ACC112 (cell line): ENCODE results near the gene ADCY7.
A peak's percentile ranks its signal among the peaks of the same experiment; 100 is the strongest.
"Not testable (repeated sequence)": the region's sequence is repeated elsewhere in the genome, so short reads cannot be mapped to it uniquely, and the experiment has no call there.

ENCODE experiments used
- H2AFZ ChIP-seq: fragments of 200-600 bp; sonication (generic); one replicate; pipeline ENCODE4 v1.6.0; 2017; ENCODE audit warnings: antibody characterized with exemption, low read length; ENCODE audit not compliant: unreplicated experiment
- H3K27ac ChIP-seq: fragments of 200-600 bp; sonication (generic); 2 replicates; pipeline ENCODE4 v1.5.1; 2014; ENCODE audit warnings: low read depth, mild to moderate bottlenecking, antibody characterized with exemption, low read length, moderate library complexity
- H3K27me3 ChIP-seq: fragments of 200-600 bp; sonication (generic); 2 replicates; pipeline ENCODE4 v1.6.1; 2014; ENCODE audit warnings: mild to moderate bottlenecking, antibody characterized with exemption, low read length, moderate library complexity, mixed read lengths; ENCODE audit not compliant: insufficient read depth
- H3K36me3 ChIP-seq: fragments of 200-600 bp; sonication (generic); 2 replicates; pipeline ENCODE4 v1.6.1; 2016; ENCODE audit warnings: mild to moderate bottlenecking, antibody characterized with exemption, low read length, moderate library complexity, mixed read lengths; ENCODE audit not compliant: insufficient read depth
- H3K4me1 ChIP-seq: fragments of 200-600 bp; sonication (generic); one replicate; pipeline ENCODE4 v1.6.1; 2016; ENCODE audit warnings: low read length, mixed read lengths; ENCODE audit not compliant: insufficient read depth, unreplicated experiment, control insufficient read depth
- H3K4me3 ChIP-seq: fragments of 200-600 bp; sonication (generic); 2 replicates; pipeline ENCODE4 v1.5.1; 2014; ENCODE audit warnings: mild to moderate bottlenecking, low read depth, low read length
- H3K79me2 ChIP-seq: fragments of 200-600 bp; sonication (generic); one replicate; pipeline ENCODE4 v1.6.0; 2016; ENCODE audit warnings: low read length; ENCODE audit not compliant: control insufficient read depth, unreplicated experiment, insufficient read depth

The ADCY7 gene

DNA sequence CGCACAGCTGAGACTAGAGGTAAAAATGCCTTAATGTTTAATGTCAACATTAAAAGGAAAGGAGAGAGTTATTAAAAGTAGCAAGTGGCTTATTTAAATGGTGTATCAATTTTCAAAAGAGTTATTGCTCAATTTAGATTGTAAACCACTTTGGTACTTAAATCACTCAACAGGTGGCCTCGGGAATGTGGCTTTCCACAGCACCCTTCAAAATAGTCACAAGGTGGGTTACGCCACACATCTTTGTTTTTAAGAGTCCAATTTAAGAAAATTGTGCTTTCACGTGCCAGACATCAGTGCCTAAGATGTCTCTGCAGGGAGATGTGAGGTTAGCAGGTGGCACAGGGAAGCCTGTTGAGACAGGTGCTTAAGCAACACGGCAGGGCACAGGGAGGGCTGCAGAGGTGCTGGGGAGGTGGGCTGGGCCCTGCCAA, 27.5 kb upstream of the ADCY7 start:
- H3K79me2 ChIP-seq = no peaks in the 10 kb centered on the region
- H3K36me3 ChIP-seq = no peaks in the 10 kb centered on the region
- no peak overlapping the region for H3K27ac ChIP-seq
- H3K4me1 ChIP-seq = peaks cover 4% of the 10 kb centered on the region
- H3K27me3 ChIP-seq = no peaks in the 10 kb centered on the region
- no peak overlapping the region for H2AFZ ChIP-seq
- no peak overlapping the region for H3K4me3 ChIP-seq

DNA sequence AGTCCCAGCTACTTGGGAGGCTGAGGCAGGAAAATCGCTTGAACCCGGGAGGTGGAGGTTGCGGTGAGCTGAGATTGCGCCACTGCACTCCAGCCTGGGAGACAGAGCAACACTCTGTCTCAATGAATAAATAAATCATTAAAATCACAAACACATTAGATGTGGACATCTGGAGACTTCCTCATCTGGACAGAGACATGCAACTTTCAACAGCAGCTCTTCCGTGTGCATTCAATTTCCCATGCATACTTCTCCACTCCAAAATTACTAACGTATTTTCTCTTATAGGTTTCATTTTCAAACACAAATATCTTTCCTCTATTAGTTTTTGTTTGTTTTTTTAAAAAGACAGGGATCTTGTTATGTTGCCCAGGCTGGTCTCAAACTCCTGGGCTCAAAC, 23.3 kb upstream of the ADCY7 start:
- not testable (repeated sequence) for H3K4me3 ChIP-seq, H3K27ac ChIP-seq, H3K4me1 ChIP-seq, H3K79me2 ChIP-seq, H2AFZ ChIP-seq, H3K27me3 ChIP-seq, H3K36me3 ChIP-seq

DNA sequence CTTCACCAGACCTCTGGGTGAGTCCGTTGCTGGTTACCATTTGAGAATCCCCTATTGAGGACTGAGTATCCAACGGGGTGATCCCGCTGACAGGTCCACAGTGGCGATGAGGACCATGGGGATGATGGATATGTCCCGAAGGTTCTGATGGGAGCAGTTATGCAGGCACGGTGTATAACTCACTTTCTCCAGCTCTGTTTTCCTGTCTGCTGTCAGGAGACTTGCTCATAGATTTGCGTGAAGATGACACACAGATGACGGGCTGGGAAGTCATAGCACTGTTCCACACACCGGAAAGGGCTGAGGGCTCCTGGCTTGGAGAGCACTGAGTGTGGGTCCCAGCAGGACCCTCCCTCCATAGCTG, 22.2 kb upstream of the ADCY7 start:
- Histone ChIP-seq H3K36me3 (no peaks in the 10 kb centered on the region), H3K4me1 (peaks cover 9% of the 10 kb centered on the region), H3K79me2 (peaks cover 8% of the 10 kb centered on the region), H3K4me3 (no peak overlapping the region), H3K27me3 (no peaks in the 10 kb centered on the region), H2AFZ (no peak overlapping the region), H3K27ac (no peak overlapping the region)

DNA sequence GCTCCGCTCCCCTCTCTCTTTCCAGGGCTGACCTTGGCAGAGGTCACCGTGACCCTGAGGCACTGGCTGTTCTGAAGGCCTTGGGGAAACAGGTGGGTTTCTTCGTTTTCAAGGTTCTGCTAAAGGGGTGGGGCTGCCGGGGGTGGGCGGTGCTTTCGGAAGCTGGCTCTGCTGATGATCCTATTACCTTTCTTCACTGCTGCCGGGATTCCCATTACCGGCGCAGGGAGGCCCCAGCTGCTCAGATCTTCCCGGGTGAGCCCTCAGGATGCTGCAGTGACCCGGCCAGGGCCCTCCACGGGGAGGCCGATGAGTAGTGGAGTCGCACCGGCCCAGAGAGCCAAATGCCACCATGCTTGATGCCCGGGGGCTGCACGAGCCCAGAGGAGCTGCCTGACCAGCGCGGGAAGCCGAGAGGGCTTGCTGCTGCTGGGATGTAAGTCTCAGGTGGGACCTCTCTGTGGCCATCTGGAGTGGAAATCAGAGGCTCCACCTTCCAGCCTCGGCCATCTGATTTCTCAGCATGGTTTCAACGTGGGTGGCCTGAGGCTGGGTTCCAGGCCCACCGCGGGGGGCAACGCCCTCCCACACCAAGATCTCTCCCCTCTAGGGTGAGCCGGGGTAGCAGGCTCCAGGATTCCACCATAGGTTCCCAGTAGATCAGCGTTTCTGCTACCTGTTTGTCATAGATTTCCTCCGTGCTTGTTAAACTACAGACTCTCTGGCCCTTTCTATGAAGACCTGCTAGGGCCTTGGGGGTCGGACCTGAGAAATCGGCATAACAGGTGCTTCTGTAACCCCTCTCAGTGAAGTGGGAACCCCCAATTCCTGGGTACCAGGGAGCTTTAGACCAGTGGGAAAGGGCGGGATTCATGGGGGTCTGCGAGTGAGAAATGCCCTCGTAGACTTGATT, 21.6 kb upstream of the ADCY7 start:
- H3K27me3 ChIP-seq = no peaks in the 10 kb centered on the region
- H2AFZ ChIP-seq = no peak overlapping the region
- no peaks in the 10 kb centered on the region for H3K36me3 ChIP-seq
- peaks cover 8% of the 10 kb centered on the region for H3K79me2 ChIP-seq
- peak overlapping the region; percentile 78 for H3K4me3 ChIP-seq
- H3K27ac ChIP-seq = no peak overlapping the region
- H3K4me1 ChIP-seq = peaks cover 9% of the 10 kb centered on the region

DNA sequence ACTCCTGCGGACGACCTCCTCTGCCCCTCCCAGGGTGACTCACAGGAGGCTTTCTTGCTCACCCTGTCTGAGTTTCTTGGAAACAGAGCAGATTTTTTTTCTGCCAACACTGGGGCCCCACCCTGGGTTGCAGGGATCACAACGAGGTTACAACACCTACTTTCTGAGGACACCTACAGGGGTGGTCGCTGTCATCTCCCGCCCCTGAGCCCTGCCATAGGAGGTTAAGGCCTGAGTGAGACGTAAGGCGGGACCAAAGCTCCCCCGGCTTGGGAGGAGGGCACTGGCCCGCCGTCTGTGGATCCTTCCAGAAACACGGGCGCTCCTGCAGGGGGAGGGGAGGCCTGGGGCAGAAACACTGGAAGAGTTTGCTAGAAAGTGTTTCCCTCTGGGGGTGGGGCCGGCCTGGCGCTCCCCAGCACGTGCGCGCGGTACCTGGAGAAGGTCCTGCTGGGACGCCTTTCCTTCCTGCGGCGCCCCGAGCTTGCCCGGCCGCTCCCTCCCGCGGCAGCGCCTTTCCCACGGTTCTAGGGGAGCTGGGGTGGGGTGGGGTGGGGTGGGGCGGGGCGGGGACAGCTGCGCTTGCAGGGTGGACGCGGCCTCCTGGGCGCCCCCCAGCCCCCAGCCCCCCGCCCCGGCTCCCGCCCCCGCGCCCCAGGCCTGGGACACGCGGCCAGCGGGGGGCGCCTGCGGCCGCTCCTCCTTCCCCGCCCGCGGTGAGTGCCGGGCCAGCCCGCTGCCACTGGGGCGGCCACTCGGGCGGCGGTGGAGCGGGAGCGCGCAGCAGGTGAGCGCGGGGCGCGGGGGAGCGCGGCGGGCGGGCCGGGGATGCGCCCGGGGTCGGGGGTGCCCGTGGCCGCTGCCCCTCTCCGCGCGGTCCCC, 20.7 kb upstream of the ADCY7 start:
- Histone ChIP-seq H3K27me3 (no peaks in the 10 kb centered on the region), H3K4me1 (peaks cover 11% of the 10 kb centered on the region), H2AFZ (peak overlapping the region; percentile 40), H3K27ac (no peak overlapping the region), H3K79me2 (peaks cover 8% of the 10 kb centered on the region), H3K36me3 (no peaks in the 10 kb centered on the region), H3K4me3 (peak overlapping the region; percentile 85)

DNA sequence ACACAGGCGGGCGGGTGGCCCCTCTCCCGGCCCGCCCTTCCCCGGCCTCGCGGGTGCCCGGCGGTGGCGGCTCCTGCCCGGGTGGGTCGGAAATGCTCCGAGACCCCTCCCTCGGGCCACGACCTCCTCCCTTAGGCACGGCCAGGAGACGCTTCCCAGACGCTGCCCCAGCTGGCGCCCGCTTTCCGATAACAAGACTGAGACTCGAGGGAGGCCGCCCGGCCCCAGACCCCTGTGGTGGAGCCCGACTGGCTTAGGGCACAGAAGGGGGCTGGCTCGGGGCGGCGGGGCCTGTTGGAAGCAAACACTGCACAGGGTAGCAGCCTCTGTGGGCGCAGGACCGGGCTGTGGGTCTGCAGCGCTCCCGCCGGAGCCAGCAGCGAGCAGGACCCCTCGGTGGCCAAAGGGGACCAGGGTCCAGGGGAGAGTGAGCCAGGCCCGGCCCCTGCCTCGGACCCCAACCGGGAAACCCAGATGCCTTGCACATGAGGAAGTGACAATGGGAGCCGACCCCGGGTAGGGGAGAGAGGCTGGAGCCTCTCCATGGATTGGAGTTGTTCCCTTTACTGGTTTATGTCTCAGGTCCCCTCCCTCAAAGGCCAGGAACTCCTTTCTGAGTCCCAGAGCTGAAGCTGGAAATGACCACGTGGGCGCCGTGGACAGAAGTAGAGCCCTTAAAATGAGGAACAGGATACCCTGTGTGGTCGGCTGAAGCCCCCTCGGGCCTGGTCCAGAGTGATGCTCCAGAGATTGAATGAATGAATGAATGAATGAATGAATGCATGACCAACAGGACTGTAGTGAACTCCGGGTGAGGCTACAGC, 19.8 kb upstream of the ADCY7 start:
- H3K4me3 ChIP-seq = peak overlapping the region; percentile 85
- H2AFZ ChIP-seq = peak overlapping the region; percentile 3
- H3K27ac ChIP-seq = no peak overlapping the region
- peaks cover 8% of the 10 kb centered on the region for H3K79me2 ChIP-seq
- H3K27me3 ChIP-seq = no peaks in the 10 kb centered on the region
- peaks cover 19% of the 10 kb centered on the region for H3K4me1 ChIP-seq
- H3K36me3 ChIP-seq = no peaks in the 10 kb centered on the region

DNA sequence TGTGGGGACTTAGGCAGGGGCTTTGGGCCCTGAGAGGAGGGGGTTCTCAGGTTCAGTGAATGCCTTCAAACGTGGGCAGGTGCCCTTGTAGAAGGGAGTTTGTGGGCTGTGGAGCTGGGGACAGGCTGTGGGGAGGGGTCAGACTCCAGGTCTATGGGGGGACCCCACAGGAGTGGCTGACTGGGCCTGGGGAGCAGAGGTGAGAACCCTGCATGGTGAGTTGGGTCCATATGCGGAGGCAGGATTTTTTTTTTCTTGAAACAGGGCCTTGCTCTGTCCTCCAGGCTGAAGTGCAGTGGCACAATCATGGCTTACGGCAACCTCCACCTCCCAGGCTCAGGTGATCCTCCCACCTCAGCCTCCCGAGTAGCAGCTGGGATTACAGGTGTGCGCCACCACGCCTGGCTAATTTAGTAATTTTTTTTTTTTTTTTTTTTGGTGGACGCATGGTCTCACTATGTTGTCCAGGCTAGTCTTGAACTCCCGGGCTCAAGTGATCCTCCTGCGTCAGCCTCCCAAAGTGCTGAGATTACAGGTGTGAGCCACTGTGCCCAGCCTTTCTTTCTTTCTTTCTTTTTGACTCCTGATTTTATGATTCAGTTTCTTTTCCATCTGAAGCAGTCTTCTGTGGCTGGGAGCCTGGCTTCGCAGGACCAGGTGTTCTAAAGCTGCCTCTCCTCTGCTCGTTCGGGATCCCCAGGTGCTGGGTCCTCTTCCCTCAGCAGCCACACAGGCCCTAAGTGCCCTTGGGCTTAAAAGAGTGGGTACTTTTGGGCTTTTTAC, 19.0 kb upstream of the ADCY7 start:
- Histone ChIP-seq H3K79me2 (peaks cover 14% of the 10 kb centered on the region), H3K4me1 (peaks cover 27% of the 10 kb centered on the region), H3K27me3 (no peaks in the 10 kb centered on the region), H3K4me3 (peak overlapping the region; percentile 85), H3K36me3 (no peaks in the 10 kb centered on the region), H3K27ac (no peak overlapping the region), H2AFZ (no peak overlapping the region)

DNA sequence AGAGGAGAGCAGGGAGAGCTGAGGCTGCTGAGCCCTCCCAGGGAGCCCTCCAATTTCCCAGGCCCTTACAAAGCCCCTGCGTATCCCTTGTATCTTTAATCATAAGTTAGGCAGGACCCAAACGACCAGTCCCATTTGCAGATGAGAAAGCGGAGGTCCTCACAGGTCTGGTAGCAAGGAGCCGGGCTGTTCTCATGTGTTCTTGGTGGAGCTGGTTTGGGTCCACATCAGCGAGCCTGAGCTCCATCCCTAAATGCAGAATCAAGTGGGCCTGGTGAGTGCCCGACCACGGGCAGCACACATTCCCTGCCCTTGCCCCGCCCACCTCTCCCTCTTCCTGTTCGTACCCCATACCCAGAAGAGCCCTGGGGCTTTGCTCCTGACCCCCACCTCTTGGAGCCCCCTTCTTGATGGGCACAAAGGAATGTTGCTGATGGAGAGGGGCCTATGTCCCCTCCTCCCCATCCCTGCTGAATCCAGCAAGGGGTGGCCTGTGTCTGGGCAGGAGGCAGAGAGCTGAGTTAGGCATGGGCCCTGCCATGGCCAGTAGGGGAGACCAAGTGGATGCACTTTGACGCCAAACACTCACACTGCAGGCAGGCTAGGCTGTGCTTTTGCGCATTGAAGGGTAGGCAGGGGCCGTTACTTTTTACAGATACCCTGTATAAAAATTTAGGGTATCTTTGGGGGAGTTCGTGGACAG, 18.3 kb upstream of the ADCY7 start:
- Histone ChIP-seq H3K79me2 (peaks cover 15% of the 10 kb centered on the region), H3K36me3 (no peaks in the 10 kb centered on the region), H3K4me1 (peaks cover 35% of the 10 kb centered on the region), H3K4me3 (no peak overlapping the region), H3K27me3 (no peaks in the 10 kb centered on the region), H2AFZ (no peak overlapping the region), H3K27ac (no peak overlapping the region)

DNA sequence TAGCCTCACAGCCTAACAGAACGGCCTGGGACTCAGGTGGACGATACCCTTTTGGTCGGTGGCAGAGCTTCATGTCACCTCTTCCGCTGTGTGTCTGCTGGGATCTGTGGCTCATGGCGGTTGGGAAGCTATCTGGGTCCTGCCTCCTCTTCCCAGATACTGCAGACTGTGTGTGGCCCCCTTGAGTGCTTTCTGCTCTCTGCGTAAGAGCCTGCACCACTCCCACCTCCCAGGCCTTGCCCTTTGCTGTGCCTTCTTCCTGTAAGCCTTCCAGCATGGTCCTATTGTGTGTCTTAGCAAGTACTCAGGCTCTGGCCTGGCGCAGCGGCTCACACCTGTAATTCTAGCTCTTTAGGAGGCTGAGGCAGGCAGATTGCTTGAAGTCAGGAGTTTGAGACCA, 17.5 kb upstream of the ADCY7 start:
- no peak overlapping the region for H3K4me3 ChIP-seq
- no peaks in the 10 kb centered on the region for H3K27me3 ChIP-seq
- H2AFZ ChIP-seq = no peak overlapping the region
- no peak overlapping the region for H3K27ac ChIP-seq
- peaks cover 15% of the 10 kb centered on the region for H3K79me2 ChIP-seq
- peaks cover 35% of the 10 kb centered on the region for H3K4me1 ChIP-seq
- H3K36me3 ChIP-seq = no peaks in the 10 kb centered on the region
